Activated naive CD8-positive, alpha-beta T cell treated with anti-CD3 and anti-CD28 coated beads, Interleukin-2, amount 10 ng/mL, durations not matched to agents 7 days and 5 days (primary cell): ENCODE data around the gene PDZD7. TPM values are rescaled to one million over a fixed set of nuclear protein-coding genes. Genes with fewer than 3 reads are reported as not detected.

Experiments
- ATAC-seq: fragments of 150-1000 bp; cut with Tn5 transposase; one replicate; pipeline ENCODE4 v1.10.0; 2021; ENCODE audit warnings: low read depth, moderate library complexity
- POLR2A ChIA-PET: fragments of 350-600 bp; sonication (Branson Sonifier 250); formaldehyde crosslinking; loops from one replicate; lab custom pipeline; 2021; ENCODE audit warnings: antibody characterized with exemption; lab: Charles Lee
- DNase-seq: peaks from one replicate; pipeline ENCODE4 v3.0.0; 2021
- H3K27ac Mint-ChIP-seq: one replicate; pipeline ENCODE4 v1.8.0; 2022; ENCODE audit warnings: mild to moderate bottlenecking, mixed read lengths
- H3K27me3 Mint-ChIP-seq: one replicate; pipeline ENCODE4 v1.8.0; 2022; ENCODE audit warnings: mild to moderate bottlenecking, moderate library complexity, mixed read lengths
- H3K36me3 Mint-ChIP-seq: one replicate; pipeline ENCODE4 v1.8.0; 2021; ENCODE audit warnings: mild to moderate bottlenecking, mixed read lengths
- H3K4me1 Mint-ChIP-seq: one replicate; pipeline ENCODE4 v1.8.0; 2021; ENCODE audit warnings: mixed read lengths
- H3K4me3 Mint-ChIP-seq: one replicate; pipeline ENCODE4 v1.8.0; 2022; ENCODE audit warnings: mild to moderate bottlenecking, moderate library complexity, mixed read lengths
- H3K9me3 Mint-ChIP-seq: one replicate; pipeline ENCODE4 v1.8.0; 2021; ENCODE audit warnings: mixed read lengths
- total RNA-seq, 2 experiments: library from RNA; stranded (reverse); gene quantifications; one replicate each; pipeline ENCODE4 v1.2.3, GENCODE V29; 2021

The PDZD7 gene
- total RNA-seq, 2 experiments from 2014 or later = 1.1 to 1.4 TPM

- Mint-ChIP-seq H3K4me1 (peaks cover 25% of the 10 kb centered on the region), H3K9me3 (no peaks in the 10 kb centered on the region), H3K27me3 (peaks cover 52% of the 10 kb centered on the region), H3K27ac (no peak overlapping the region), H3K36me3 (no peaks in the 10 kb centered on the region), H3K4me3 (peak overlapping the region; percentile 45)
- peak; percentile 48 for ATAC-seq
- DNase-seq = peak; percentile 57
- POLR2A ChIA-PET = interaction anchor here (1.3 to 1.6 kb wide), 2 partner anchors 24 to 35 kb away, joined by 4 to 5 read pairs; partner anchors contain the start of genes PDZD7 and SFXN3
These were observed 35.4 kb upstream of the PDZD7 start for GRCh38 chr10:101066146-101066895.

DNA sequence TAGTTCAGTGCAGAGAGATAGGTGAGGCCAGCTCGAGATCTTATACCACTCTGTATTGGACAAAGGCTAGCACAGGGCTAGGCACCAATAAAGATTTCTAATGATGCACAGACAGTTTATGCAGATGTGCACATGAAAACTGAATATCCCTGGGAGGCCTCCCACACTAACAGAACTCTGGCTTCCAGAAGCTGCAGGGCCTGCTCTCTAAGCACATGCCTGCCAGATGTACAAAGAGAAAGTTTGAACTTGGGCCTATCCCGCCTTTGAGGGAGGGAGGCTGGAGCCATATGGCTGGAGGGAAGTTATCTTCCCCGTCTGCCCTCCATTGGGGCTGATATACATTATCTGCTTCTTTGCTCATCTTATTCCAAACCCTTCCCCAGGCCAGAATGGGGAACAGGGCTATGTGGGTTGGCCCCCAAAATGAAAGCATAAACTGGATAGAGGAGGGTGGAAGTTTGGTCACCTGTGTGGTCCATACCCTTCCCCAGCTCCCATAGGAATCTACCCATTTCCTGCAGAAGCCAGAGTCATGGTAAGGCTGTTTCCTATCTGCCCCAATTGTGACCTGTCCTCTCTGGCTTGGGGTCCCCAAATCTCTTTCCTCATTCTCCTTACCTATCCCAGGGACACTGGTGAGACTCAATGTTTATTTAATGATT, 34.7 kb upstream of the PDZD7 start:
- Mint-ChIP-seq H3K4me3 (no peak overlapping the region), H3K9me3 (no peaks in the 10 kb centered on the region), H3K27ac (no peak overlapping the region), H3K36me3 (no peaks in the 10 kb centered on the region), H3K4me1 (peaks cover 25% of the 10 kb centered on the region), H3K27me3 (peaks cover 52% of the 10 kb centered on the region)
- DNase-seq (no peak), ATAC-seq (no peak)
- POLR2A ChIA-PET = interaction anchor here (0.9 to 1.3 kb wide), 2 partner anchors 22 to 23 kb away, joined by 3 to 5 read pairs; no protein-coding TSS in a partner anchor

DNA sequence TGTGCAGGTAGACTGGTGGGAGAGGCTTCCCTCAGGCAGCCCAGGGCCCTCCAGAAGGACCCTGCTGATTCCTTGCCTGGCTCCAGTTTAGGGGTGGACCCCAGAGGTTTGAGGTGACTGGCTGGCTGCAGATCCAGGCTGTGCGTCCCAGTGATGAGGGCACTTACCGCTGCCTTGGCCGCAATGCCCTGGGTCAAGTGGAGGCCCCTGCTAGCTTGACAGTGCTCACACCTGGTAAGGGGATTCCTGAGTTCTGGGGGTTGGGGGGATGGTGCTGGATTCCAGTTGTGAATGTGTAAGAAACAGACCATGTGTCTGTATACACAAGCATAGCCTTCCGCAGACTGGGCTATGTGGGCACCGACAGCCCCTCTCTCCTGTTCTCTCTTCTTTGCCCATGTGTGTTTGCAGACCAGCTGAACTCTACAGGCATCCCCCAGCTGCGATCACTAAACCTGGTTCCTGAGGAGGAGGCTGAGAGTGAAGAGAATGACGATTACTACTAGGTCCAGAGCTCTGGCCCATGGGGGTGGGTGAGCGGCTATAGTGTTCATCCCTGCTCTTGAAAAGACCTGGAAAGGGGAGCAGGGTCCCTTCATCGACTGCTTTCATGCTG, 33.6 kb upstream of the PDZD7 start:
- ATAC-seq (no peak), DNase-seq (no peak)
- POLR2A ChIA-PET = interaction anchor here (0.9 kb wide), 1 partner anchor 21 kb away, joined by 3 read pairs; no protein-coding TSS in a partner anchor
- Mint-ChIP-seq H3K36me3 (no peaks in the 10 kb centered on the region), H3K4me1 (peaks cover 29% of the 10 kb centered on the region), H3K27ac (no peak overlapping the region), H3K27me3 (peaks cover 52% of the 10 kb centered on the region), H3K4me3 (no peak overlapping the region), H3K9me3 (no peaks in the 10 kb centered on the region)

DNA sequence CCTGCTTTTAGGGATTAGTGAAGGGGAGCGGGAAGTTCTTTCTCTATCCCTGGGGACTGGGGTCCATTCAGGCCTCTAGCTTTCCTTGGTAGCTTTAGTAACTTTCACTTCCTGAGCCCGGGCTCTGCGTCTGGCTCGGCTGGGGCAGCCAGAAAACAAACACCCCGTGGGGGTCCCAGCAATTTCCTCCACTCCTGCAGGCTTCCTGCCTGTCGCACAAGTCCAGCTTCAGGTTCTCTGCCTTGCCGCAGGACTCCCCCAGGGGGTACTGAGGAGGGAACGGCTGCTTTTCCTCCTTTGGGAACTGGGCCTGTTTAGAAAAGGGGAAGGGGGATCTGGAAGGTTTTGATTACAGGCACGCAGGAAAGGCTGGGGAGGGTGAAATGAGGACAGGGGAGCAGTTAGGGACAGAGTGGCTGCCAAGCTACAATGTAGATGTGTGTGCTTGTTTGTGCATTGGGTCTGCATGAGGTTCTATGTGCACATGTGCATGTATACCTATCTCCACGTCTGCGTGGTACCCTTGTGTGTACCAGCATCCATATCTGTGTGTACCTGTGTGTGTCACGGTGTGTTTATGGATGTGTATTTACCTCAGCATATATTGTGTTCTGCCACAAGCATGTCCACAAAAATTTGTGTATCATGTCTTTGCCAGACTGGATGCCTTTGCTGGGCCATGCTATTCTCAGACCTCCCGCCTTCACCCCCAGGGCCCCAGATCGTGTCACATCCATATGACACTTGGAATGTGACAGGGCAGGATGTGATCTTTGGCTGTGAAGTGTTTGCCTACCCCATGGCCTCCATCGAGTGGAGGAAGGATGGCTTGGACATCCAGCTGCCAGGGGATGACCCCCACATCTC, 32.9 kb upstream of the PDZD7 start:
- peaks cover 52% of the 10 kb centered on the region for H3K27me3 Mint-ChIP-seq
- no peaks in the 10 kb centered on the region for H3K36me3 Mint-ChIP-seq
- POLR2A ChIA-PET = interaction anchor here (1.4 kb wide), 1 partner anchor 21 kb away, joined by 8 read pairs; no protein-coding TSS in a partner anchor
- H3K4me3 Mint-ChIP-seq = no peak overlapping the region
- H3K27ac Mint-ChIP-seq = no peak overlapping the region
- H3K4me1 Mint-ChIP-seq = peaks cover 33% of the 10 kb centered on the region
- H3K9me3 Mint-ChIP-seq = no peaks in the 10 kb centered on the region
- no peak for DNase-seq
- no peak for ATAC-seq

DNA sequence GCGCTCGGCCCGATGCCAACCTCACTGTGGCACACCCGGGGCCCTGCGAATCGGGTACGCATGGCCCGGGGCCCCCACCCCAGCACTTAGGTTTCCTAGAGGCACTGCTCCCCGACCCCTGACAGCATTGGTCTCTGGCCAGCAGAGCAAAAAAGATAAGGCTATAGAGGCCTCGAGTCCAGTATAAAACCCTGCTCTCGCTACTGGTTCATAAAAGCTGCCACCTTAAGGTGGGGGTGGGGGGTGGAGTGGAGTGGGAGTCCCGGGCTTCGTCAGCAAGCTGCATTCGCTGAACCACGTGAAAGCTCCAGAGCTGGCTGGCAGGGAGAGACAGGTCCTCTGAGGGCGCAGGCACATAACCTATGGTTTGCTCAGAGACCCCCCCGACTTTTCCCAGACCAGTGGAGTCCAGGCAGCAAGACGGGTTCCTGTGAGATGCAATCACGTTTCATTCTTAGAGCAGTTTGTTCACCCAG, 32.2 kb upstream of the PDZD7 start:
- Mint-ChIP-seq H3K36me3 (peaks cover 2% of the 10 kb centered on the region), H3K9me3 (no peaks in the 10 kb centered on the region), H3K27me3 (peaks cover 52% of the 10 kb centered on the region), H3K27ac (no peak overlapping the region), H3K4me1 (peaks cover 37% of the 10 kb centered on the region), H3K4me3 (peak overlapping the region; percentile 32)
- no peak for DNase-seq
- POLR2A ChIA-PET = interaction anchor here (1.4 to 2.0 kb wide), 2 partner anchors 11 to 20 kb away, joined by 6 to 8 read pairs; no protein-coding TSS in a partner anchor
- ATAC-seq = no peak

DNA sequence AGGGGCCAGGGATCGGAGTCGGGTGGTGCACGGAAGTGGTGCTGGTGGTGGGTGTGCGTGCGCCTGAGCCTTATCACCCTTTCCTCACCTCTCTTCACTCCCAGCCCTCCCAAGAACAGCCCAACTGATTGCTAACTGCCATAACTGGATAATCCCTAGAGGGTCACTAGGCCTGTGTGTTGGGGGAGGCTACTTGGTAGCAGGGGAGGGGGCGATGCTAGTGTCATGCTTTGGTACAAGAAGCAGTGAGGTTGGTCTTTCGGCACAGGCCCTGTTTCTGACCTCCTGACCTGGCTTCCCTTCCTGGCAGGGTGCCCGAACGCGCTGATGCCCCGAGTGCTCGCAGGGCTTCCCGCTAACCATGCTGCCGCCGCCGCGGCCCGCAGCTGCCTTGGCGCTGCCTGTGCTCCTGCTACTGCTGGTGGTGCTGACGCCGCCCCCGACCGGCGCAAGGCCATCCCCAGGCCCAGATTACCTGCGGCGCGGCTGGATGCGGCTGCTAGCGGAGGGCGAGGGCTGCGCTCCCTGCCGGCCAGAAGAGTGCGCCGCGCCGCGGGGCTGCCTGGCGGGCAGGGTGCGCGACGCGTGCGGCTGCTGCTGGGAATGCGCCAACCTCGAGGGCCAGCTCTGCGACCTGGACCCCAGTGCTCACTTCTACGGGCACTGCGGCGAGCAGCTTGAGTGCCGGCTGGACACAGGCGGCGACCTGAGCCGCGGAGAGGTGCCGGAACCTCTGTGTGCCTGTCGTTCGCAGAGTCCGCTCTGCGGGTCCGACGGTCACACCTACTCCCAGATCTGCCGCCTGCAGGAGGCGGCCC, 31.5 kb upstream of the PDZD7 start:
- Mint-ChIP-seq H3K27ac (no peak overlapping the region), H3K27me3 (peaks cover 47% of the 10 kb centered on the region), H3K4me3 (peak overlapping the region; percentile 52), H3K4me1 (peaks cover 37% of the 10 kb centered on the region), H3K9me3 (no peaks in the 10 kb centered on the region), H3K36me3 (peaks cover 6% of the 10 kb centered on the region)
- DNase-seq = peak; percentile 74
- POLR2A ChIA-PET = interaction anchor here (0.6 to 2.0 kb wide), 4 partner anchors 12 to 64 kb away, joined by 3 to 11 read pairs (median 7); no protein-coding TSS in a partner anchor
- ATAC-seq = peak; percentile 31

GRCh38 chr10:101061624-101062231, 30.8 kb upstream of the PDZD7 start, which contains the start of gene KAZALD1:
Gene KAZALD1, plus strand, starts transcription at chr10:101061989. Its CDS starts 604 bp downstream, at chr10:101062593.
- Mint-ChIP-seq H3K27ac (peak within 1 kb of the TSS; percentile 82), H3K4me3 (peak within 1 kb of the TSS; percentile 93), H3K9me3 (no peaks in the 10 kb centered on the region), H3K4me1 (peaks cover 42% of the 10 kb centered on the region), H3K36me3 (peaks cover 9% of the 10 kb centered on the region), H3K27me3 (peaks cover 41% of the 10 kb centered on the region)
- no peak for ATAC-seq
- POLR2A ChIA-PET = interaction anchor here (0.6 to 2.0 kb wide), 5 partner anchors 12 to 1210 kb away, joined by 3 to 11 read pairs (median 3); no protein-coding TSS in a partner anchor
- DNase-seq = peak; percentile 46

- DNase-seq (peak; percentile 97), ATAC-seq (peak; percentile 73)
- Mint-ChIP-seq H3K27ac (peak overlapping the region; percentile 82), H3K27me3 (peaks cover 35% of the 10 kb centered on the region), H3K4me1 (peaks cover 39% of the 10 kb centered on the region), H3K36me3 (peaks cover 14% of the 10 kb centered on the region), H3K4me3 (peak overlapping the region; percentile 93), H3K9me3 (no peaks in the 10 kb centered on the region)
- POLR2A ChIA-PET = interaction anchor here (0.6 to 2.0 kb wide), 6 partner anchors 10 to 1211 kb away, joined by 3 to 11 read pairs (median 4); no protein-coding TSS in a partner anchor
These were observed 30.2 kb upstream of the PDZD7 start for GRCh38 chr10:101060951-101061623.

- Mint-ChIP-seq H3K27me3 (peaks cover 28% of the 10 kb centered on the region), H3K4me1 (peaks cover 34% of the 10 kb centered on the region), H3K9me3 (no peaks in the 10 kb centered on the region), H3K4me3 (peak overlapping the region; percentile 93), H3K36me3 (peaks cover 14% of the 10 kb centered on the region), H3K27ac (peak overlapping the region; percentile 82)
- peak; percentile 89 for DNase-seq
- POLR2A ChIA-PET = interaction anchor here (0.8 to 1.6 kb wide), 4 partner anchors 9 to 63 kb away, joined by 3 to 11 read pairs (median 4); partner anchors contain the start of genes PDZD7 and SFXN3
- peak; percentile 55 for ATAC-seq
These were observed 29.4 kb upstream of the PDZD7 start for GRCh38 chr10:101060036-101060950.
